HepG2 (cell line): ENCODE measurements around the gene KLHL21. TPM values are rescaled to one million over a fixed set of nuclear protein-coding genes. Genes with fewer than 3 reads are reported as not detected.

ENCODE experiments used
- AHR ChIP-seq: IDR thresholded peaks from 2 replicates; pipeline ENCODE4 v1.6.1; 2018; ENCODE audit warnings: missing genetic modification reagents, missing compliant biosample characterization
- ARNT ChIP-seq: fragments of 450-650 bp; IDR thresholded peaks from 2 replicates; pipeline ENCODE4 v1.6.1; 2017
- GABPA ChIP-seq, 2 experiments: IDR thresholded peaks; 2 replicates each; pipeline ENCODE4 v1.6.1; 2011 to 2016; ENCODE audit warnings: low read depth in 2 of 2, low read length in 1 of 2, missing biosample characterization in 1 of 2, missing genetic modification characterization in 1 of 2
- HMG20A ChIP-seq: IDR thresholded peaks from 2 replicates; pipeline ENCODE4 v1.6.1; 2016; ENCODE audit warnings: borderline replicate concordance
- ZC3H13 ChIP-seq: sonication (generic); formaldehyde crosslinking; IDR thresholded peaks from 2 replicates; pipeline ENCODE4 v1.8.1; 2023; ENCODE audit warnings: mild to moderate bottlenecking, missing genetic modification reagents, moderate library complexity
- ZNF292 ChIP-seq: sonication (generic); formaldehyde crosslinking; IDR thresholded peaks from 2 replicates; pipeline ENCODE4 v1.8.1; 2022; ENCODE audit warnings: mild to moderate bottlenecking, low read depth, missing genetic modification reagents, borderline replicate concordance
- ZNF296 ChIP-seq: sonication (generic); formaldehyde crosslinking; conservative IDR thresholded peaks from 2 replicates; pipeline ENCODE4 v1.5.0; 2020; ENCODE audit warnings: mild to moderate bottlenecking, missing genetic modification reagents
- ZNF543 ChIP-seq: sonication (generic); formaldehyde crosslinking; IDR thresholded peaks from 2 replicates; pipeline ENCODE4 v1.4.0; 2020; ENCODE audit warnings: mild to moderate bottlenecking, missing genetic modification reagents
- ZNF7 ChIP-seq: IDR thresholded peaks from 2 replicates; pipeline ENCODE4 v1.6.1; 2016; ENCODE audit warnings: missing biosample characterization, missing genetic modification reagents
- polyA plus RNA-seq, 8 experiments: library from polyadenylated mRNA; depleted of rRNA in 3 of 8; stranded (reverse) in 7 of 8; unstranded in 1 of 8; fragments of >200 nt; fragmentation: Illumina TruSeq in 4 of 8; extraction: Trizol in 4 of 8; gene quantifications; 2 replicates each; pipeline versions ENCODE4 v1.2.1 to v1.2.3, GENCODE V29; 2011 to 2016; ENCODE audit warnings: low read depth in 4 of 8, missing spikeins in 1 of 8, mixed read lengths in 1 of 8; ENCODE audit not compliant: insufficient read depth in 1 of 8
- total RNA-seq, 5 experiments: library from RNA; depleted of rRNA; stranded (reverse); fragments of >200 nt; fragmentation: Illumina TruSeq; extraction: Trizol; gene quantifications; 2 replicates each; pipeline ENCODE4 v1.2.3, GENCODE V29; 2016; ENCODE audit warnings: low read depth in 1 of 5
- TF ChIP-seq, protein P1 (sequence below): sonication (generic); formaldehyde crosslinking; IDR thresholded peaks from 2 replicates; pipeline ENCODE4 v1.4.0; 2020; ENCODE audit warnings: mild to moderate bottlenecking, missing genetic modification reagents
- TF ChIP-seq, protein P2 (sequence below): sonication (generic); formaldehyde crosslinking; IDR thresholded peaks from 2 replicates; pipeline ENCODE4 v1.5.0; 2020; ENCODE audit warnings: mild to moderate bottlenecking, missing genetic modification reagents
- TF ChIP-seq, protein P3 (sequence below): sonication (generic); formaldehyde crosslinking; IDR thresholded peaks from 2 replicates; pipeline ENCODE4 v1.5.0; 2020; ENCODE audit warnings: missing genetic modification reagents
- TF ChIP-seq, protein P4 (sequence below): sonication (generic); formaldehyde crosslinking; IDR thresholded peaks from 2 replicates; pipeline ENCODE4 v1.5.1; 2020; ENCODE audit warnings: missing genetic modification reagents, mild to moderate bottlenecking, borderline replicate concordance
- TF ChIP-seq, protein P5 (sequence below): sonication (generic); formaldehyde crosslinking; IDR thresholded peaks from 2 replicates; pipeline ENCODE4 v1.4.0; 2020; ENCODE audit warnings: missing genetic modification reagents

The KLHL21 gene
- total and polyA plus RNA-seq, 2 of the 13 experiments (the other 11 are each of a cell fraction or from before 2014, with no cell fraction given): 14.8 to 25.0 TPM

DNA sequence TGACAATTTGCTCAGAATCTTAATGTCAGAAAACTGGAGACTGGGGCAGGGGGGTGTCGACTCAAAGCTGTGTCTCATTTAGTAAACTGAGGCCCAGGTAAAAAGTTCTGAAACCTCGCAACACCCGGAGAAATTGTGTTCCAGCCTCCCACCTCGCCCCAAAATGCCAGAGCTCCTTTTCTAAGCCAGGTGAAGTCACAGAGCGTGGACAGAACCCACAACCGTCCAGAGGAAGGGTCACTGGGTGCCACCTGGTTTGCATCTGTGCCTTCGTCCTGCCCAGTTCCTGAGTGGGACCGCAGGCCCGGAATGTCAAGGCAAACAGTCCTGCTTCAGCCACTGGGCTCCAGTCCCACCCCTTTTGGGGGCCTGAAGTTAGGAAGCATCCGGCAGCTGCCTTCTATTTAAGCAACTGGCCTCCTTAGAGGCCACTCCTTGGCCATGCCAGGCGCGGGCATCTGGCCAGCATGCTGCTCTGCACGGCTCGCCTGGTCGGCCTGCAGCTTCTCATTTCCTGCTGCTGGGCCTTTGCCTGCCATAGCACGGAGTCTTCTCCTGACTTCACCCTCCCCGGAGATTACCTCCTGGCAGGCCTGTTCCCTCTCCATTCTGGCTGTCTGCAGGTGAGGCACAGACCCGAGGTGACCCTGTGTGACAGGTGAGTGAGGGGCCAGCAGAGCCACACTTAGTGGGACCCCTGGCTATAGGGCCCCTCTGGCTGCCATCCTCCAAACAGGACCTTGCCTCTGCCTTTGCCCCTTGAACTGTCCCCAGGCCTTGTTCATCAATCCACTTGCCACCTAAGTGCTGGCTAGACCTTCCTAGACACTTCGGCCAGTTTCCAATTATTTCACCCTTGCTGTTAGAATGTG is 47.5 kb downstream of the KLHL21 start, which contains the start of gene TAS1R1 (continued):
- TF ChIP-seq, protein P1, sequence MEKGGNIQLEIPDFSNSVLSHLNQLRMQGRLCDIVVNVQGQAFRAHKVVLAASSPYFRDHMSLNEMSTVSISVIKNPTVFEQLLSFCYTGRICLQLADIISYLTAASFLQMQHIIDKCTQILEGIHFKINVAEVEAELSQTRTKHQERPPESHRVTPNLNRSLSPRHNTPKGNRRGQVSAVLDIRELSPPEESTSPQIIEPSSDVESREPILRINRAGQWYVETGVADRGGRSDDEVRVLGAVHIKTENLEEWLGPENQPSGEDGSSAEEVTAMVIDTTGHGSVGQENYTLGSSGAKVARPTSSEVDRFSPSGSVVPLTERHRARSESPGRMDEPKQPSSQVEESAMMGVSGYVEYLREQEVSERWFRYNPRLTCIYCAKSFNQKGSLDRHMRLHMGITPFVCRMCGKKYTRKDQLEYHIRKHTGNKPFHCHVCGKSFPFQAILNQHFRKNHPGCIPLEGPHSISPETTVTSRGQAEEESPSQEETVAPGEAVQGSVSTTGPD: no peak
- TF ChIP-seq ZNF296 (CRISPR knock-in tag): no peak
- TF ChIP-seq, protein P2, sequence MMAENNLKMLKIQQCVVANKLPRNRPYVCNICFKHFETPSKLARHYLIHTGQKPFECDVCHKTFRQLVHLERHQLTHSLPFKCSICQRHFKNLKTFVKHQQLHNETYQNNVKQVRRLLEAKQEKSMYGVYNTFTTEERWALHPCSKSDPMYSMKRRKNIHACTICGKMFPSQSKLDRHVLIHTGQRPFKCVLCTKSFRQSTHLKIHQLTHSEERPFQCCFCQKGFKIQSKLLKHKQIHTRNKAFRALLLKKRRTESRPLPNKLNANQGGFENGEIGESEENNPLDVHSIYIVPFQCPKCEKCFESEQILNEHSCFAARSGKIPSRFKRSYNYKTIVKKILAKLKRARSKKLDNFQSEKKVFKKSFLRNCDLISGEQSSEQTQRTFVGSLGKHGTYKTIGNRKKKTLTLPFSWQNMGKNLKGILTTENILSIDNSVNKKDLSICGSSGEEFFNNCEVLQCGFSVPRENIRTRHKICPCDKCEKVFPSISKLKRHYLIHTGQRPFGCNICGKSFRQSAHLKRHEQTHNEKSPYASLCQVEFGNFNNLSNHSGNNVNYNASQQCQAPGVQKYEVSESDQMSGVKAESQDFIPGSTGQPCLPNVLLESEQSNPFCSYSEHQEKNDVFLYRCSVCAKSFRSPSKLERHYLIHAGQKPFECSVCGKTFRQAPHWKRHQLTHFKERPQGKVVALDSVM: peak; percentile 73; the same call in 1 of the 2 replicates
- no peak for TF ChIP-seq ZC3H13 (CRISPR knock-in tag)
- TF ChIP-seq, protein P3, sequence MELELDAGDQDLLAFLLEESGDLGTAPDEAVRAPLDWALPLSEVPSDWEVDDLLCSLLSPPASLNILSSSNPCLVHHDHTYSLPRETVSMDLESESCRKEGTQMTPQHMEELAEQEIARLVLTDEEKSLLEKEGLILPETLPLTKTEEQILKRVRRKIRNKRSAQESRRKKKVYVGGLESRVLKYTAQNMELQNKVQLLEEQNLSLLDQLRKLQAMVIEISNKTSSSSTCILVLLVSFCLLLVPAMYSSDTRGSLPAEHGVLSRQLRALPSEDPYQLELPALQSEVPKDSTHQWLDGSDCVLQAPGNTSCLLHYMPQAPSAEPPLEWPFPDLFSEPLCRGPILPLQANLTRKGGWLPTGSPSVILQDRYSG (CRISPR knock-in tag): no peak
- no peak for TF ChIP-seq ZNF543 (CRISPR knock-in tag)
- TF ChIP-seq GABPA (IDR thresholded peaks at IDR 0.05; ENCODE audit: low read depth, low read length): no peak
- TF ChIP-seq GABPA (CRISPR knock-in tag; IDR thresholded peaks at IDR 0.05; ENCODE audit: low read depth): 0 out of 2 replicates have a peak, but pooled peaks have one; percentile 12
- TF ChIP-seq, protein P4, sequence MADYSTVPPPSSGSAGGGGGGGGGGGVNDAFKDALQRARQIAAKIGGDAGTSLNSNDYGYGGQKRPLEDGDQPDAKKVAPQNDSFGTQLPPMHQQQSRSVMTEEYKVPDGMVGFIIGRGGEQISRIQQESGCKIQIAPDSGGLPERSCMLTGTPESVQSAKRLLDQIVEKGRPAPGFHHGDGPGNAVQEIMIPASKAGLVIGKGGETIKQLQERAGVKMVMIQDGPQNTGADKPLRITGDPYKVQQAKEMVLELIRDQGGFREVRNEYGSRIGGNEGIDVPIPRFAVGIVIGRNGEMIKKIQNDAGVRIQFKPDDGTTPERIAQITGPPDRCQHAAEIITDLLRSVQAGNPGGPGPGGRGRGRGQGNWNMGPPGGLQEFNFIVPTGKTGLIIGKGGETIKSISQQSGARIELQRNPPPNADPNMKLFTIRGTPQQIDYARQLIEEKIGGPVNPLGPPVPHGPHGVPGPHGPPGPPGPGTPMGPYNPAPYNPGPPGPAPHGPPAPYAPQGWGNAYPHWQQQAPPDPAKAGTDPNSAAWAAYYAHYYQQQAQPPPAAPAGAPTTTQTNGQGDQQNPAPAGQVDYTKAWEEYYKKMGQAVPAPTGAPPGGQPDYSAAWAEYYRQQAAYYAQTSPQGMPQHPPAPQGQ (CRISPR knock-in tag): no peak
- TF ChIP-seq HMG20A (CRISPR knock-in tag): no peak
- TF ChIP-seq, protein P5, sequence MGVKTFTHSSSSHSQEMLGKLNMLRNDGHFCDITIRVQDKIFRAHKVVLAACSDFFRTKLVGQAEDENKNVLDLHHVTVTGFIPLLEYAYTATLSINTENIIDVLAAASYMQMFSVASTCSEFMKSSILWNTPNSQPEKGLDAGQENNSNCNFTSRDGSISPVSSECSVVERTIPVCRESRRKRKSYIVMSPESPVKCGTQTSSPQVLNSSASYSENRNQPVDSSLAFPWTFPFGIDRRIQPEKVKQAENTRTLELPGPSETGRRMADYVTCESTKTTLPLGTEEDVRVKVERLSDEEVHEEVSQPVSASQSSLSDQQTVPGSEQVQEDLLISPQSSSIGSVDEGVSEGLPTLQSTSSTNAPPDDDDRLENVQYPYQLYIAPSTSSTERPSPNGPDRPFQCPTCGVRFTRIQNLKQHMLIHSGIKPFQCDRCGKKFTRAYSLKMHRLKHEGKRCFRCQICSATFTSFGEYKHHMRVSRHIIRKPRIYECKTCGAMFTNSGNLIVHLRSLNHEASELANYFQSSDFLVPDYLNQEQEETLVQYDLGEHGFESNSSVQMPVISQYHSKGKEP: 0 out of 2 replicates have a peak, but pooled peaks have one; percentile 17
- TF ChIP-seq ARNT: no peak
- peak; percentile 43; the same call in 1 of the 2 replicates for TF ChIP-seq AHR (CRISPR knock-in tag)
- TF ChIP-seq ZNF7 (CRISPR knock-in tag): no peak
- no peak for TF ChIP-seq ZNF292
